Activated T-cell treated with anti-CD3 and anti-CD28 coated beads for 24 hours (primary cell): Measurements from ENCODE around the gene ANGPTL4.
"Not testable (repeated sequence)": the region's sequence is repeated elsewhere in the genome, so short reads cannot be mapped to it uniquely, and the experiment has no call there.

Experiments
- DNase-seq: peaks from one replicate; pipeline ENCODE4 v3.0.0-alpha.2; 2020; ENCODE audit warnings: low read depth

Gene ANGPTL4, protein sequence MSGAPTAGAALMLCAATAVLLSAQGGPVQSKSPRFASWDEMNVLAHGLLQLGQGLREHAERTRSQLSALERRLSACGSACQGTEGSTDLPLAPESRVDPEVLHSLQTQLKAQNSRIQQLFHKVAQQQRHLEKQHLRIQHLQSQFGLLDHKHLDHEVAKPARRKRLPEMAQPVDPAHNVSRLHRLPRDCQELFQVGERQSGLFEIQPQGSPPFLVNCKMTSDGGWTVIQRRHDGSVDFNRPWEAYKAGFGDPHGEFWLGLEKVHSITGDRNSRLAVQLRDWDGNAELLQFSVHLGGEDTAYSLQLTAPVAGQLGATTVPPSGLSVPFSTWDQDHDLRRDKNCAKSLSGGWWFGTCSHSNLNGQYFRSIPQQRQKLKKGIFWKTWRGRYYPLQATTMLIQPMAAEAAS

DNA sequence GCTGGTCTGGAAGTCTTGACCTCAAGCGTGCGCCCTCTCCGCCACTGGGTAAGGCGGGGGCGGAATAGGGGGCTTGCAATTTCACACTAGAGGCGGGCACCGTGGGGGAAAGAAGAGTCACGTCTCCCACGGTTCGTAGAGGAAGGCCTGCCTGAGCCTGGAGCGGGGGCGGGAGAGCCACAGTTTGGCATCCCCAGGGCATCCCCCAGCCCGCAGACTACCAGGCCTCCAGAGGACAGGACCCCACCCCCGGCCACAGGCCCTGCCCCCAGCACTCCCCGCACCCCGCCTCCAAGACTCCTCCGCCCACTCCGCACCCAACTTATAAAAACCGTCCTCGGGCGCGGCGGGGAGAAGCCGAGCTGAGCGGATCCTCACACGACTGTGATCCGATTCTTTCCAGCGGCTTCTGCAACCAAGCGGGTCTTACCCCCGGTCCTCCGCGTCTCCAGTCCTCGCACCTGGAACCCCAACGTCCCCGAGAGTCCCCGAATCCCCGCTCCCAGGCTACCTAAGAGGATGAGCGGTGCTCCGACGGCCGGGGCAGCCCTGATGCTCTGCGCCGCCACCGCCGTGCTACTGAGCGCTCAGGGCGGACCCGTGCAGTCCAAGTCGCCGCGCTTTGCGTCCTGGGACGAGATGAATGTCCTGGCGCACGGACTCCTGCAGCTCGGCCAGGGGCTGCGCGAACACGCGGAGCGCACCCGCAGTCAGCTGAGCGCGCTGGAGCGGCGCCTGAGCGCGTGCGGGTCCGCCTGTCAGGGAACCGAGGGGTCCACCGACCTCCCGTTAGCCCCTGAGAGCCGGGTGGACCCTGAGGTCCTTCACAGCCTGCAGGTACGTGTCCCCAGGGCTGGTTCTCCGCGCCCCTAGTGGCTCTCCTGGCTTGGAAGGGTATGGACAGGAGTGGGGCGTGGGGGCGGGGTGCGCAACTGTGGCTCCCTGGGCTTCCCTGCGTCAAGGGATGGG lies at the start of gene ANGPTL4:
Gene ANGPTL4, plus strand, starts transcription at position 353 of the 969 bp plus-strand sequence. Its CDS starts 167 bp downstream, at position 520.
- peak; percentile 32 for DNase-seq

DNA sequence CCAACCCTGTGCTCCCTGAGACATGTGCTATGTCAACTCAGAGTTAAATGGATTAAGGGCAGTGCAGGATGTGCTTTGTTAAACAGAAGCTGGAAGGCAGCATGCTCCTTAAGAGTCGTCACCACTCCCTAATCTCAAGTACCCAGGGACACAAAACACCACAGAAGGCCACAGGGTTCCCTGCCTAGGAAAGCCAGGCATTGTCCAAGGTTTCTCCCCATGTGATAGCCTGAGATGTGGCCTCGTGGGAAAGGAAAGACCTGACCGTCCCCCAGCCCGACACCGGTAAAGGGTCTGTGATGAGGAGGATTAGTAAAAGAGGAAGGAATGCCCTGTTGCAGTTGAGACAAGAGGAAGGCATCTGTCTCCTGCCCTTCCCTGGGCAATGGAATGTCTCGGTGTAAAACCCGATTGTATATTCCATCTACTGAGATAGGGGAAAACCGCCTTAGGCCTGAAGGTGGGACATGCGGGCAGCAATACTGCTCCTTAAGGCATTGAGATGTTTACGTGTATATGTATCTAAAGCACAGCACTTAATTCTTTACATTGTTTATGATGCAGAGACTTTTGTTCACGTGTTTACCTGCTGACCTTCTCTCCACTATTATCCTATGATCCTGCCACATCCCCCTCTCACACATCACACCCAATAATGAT lies 48.8 kb upstream of the ANGPTL4 start:
- DNase-seq: not testable (repeated sequence)

DNA sequence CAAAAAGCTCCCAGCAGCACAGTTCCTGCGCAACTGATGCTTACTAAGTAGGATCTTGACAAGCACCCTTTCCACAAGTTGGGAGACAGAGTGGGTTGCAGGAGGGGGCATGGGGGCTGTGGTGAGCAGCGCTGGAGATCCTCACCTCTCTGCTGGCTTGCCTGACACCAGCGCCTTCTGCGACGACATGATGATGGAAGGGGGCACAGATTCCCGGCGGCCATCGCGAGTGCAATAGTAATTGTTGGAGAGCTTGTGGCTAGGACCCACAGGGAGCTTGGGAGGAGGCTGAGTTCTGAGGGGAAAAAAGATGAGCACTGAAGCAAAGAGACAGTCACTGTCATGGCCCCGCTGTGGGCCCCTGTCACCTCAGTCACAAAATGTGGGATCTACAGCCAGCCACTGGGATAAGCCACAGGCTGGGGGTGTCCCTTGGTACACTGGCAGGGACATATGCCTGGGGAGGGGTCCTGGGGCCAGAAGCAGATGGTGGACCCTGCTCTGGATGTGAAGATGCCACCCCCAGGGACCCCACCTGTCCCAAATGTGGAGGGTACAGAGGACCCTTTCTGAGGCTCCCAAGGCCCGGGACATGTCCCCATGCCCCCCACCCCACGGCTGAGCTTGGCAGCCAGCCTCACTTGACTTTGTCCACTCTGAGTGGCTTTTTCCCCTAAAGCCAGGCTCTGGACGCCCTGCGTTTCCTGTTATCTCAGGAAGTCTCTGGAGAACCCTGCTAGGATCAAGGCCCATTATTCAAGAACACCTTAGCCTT lies 47.4 kb upstream of the ANGPTL4 start:
- no peak for DNase-seq

DNA sequence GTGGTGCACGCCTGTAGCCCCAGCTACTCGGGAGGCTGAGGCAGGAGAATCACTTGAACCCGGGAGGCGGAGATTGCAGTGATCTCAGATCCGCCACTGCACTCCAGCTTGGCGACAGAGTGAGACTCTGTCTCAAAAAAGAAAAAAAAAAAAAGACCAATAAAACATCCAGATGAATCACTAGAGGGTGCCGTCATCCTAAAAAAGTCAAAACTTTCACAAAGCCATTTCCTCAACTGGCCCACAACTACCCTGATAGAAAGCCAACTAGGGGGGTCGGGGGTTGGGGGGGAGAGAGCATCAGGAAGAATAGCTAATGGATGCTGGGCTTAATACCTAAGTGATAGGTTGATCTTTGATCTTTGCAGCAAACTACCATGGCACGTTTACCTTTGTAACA lies 45.1 kb upstream of the ANGPTL4 start:
- DNase-seq: not testable (repeated sequence)

DNA sequence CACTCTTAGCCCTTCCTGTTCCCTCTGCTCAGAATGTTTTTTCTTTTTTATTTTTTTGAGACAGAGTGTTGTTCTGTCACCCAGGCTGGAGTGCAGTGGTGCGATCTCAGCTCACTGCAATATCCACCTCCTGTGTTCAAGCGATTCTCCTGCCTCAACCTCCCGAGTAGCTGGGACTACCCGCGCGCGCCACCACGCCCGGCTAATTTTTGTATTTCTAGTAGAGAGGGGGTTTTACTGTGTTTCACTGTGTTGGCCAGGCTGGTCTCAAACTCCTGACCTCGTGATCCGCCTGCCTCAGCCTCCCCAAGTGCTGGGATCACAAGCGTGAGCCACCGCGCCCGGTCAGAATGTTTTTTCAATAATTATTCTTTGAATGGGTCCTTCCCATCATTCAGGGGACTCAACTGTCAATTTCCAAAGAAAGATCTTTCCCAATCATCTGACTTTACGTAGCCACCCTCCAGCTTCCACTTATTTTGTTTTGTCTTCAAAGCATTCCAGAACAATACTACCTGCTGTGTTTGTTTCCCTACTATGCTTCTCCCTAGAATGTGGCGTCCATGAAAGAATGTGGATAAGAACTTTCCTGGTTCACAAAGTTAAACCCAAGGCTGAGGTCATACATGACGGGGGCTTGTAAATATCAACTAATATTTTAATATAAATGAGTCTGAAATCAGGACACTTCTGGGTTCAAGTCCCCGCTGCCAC lies 44.0 kb upstream of the ANGPTL4 start:
- no peak for DNase-seq

DNA sequence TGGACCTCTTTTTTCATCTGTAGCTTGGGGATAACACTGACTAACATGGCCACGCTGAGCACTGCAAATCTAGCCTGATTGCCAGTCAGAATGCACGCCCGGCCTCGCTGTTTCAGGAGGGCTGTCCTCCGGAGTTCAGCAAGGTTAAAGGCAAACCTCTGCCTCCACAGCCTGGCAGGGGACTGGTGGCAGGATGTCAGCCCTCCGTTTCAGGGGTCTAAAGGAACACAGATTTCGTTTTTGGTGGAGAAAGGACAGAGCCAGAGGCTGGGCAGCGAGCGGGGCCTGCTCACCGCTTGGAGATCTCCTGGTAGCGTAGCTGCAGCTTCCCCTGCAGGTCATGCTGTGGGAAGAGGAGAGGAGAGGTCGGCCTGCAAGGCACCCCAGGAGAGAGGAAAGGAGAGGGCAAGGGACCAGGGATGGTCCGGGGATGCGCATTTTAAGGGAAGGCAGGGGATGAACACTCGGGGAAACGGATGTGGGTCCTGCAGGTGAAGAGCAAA lies 43.3 kb upstream of the ANGPTL4 start:
- no peak for DNase-seq

DNA sequence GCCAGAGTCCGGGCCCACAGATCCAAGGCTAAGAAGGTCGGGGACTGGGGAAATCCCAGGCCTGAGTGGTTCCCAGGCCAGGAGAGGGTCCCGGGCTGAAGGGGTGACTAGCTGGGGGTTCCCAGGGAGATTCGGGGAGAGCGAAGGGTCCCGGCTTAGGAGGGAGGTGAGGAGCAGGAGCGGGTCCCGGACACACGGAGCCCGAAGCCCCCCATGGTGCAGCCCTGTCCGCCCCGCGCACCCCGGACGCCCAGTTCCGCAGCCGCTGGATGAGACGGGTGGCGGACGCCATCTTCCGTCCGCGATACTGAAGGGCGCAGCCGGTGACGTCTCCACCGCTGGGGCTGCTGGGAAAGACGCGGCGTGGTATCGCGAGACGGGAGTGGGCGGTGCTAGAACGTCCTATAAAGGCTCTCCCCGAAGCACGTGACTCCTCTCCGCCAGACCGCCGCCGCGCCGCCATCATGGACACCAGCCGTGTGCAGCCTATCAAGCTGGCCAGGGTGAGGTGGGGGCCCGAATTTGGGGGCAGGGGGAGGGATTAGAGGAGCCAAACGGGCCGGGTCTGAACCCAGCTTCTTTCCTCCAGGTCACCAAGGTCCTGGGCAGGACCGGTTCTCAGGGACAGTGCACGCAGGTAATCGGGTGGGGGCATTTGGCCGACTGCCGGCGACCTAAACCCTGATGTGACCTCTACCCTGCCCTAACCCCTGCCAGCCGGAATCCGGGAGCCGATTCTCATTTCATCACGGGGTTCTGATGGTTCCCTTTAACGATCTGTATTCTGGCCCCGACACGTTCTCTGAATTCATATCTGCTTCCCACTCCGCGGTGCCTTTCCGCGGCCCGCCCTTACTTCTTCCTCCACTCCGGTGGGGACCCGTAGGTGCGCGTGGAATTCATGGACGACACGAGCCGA lies 42.6 kb upstream of the ANGPTL4 start, which contains the start of the genes NDUFA7 and RPS28:
Gene NDUFA7, minus strand, starts transcription at position 309 of the 919 bp plus-strand sequence. Its CDS starts 17 bp downstream, at position 292.
Gene RPS28, plus strand, starts transcription at position 430 of the 919 bp plus-strand sequence. Its CDS starts 35 bp downstream, at position 465.
- peak; percentile 95 for DNase-seq

DNA sequence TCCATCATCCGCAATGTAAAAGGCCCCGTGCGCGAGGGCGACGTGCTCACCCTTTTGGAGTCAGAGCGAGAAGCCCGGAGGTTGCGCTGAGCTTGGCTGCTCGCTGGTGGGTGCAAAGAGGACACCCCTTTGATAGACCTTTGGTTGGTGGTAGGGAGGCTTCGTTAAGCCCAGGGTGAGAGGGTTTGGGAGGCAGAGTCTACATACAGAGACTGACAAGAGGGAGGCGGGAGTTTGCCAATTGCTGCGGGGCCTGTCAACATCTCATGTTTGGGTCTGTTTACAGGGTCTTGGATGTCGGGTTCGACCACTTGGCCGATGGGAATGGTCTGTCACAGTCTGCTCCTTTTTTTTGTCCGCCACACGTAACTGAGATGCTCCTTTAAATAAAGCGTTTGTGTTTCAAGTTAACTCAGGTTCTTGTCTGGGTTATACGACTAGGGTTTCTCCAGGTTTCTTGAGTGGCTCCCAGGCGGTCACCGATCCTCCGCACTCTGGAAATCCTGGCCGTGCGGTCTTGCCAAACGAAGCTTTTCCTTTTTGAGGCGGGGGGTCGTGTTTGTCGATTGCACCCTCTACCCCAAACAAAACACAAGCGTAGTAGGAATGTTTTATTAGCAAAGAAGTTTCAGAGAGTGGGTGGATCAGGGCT lies 41.8 kb upstream of the ANGPTL4 start:
- DNase-seq: no peak

DNA sequence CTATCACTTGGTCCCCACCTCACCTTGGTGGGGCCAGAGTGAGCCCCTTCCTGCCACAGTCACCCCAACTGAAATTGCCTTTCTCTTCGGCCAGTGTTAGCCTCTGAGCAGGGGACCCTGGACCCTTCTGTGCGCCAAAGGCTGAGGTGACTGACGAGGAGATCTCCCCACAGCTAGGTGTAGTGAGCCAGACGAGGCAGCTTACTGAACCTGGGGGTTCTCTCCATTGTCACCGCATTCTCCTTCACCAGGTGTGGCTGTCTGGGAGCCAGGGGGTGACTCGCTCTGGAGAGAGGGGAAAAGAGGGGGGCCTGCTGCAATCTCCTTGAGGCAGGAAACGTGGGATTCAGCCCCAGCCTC lies 41.3 kb upstream of the ANGPTL4 start:
- no peak for DNase-seq

DNA sequence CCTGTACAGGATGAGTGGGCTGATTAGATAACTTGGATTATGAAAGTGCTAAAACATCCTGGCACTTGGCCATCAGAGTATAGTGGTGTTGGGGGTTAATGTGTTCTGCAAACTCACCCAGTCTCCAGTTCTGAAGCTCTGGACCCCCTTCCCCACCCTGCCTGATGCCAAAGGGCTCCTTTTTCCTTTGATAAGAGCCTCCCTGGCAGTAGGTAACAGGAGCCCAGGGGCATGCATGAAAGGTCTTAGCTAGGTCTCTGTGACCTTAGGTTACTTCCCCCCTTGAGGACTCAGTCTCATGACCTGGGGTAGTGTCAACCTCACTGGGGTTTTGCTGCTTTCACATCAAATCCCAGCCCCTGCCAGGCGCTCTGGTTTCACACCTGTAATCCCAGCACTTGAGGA lies 40.2 kb upstream of the ANGPTL4 start:
- DNase-seq: no peak

DNA sequence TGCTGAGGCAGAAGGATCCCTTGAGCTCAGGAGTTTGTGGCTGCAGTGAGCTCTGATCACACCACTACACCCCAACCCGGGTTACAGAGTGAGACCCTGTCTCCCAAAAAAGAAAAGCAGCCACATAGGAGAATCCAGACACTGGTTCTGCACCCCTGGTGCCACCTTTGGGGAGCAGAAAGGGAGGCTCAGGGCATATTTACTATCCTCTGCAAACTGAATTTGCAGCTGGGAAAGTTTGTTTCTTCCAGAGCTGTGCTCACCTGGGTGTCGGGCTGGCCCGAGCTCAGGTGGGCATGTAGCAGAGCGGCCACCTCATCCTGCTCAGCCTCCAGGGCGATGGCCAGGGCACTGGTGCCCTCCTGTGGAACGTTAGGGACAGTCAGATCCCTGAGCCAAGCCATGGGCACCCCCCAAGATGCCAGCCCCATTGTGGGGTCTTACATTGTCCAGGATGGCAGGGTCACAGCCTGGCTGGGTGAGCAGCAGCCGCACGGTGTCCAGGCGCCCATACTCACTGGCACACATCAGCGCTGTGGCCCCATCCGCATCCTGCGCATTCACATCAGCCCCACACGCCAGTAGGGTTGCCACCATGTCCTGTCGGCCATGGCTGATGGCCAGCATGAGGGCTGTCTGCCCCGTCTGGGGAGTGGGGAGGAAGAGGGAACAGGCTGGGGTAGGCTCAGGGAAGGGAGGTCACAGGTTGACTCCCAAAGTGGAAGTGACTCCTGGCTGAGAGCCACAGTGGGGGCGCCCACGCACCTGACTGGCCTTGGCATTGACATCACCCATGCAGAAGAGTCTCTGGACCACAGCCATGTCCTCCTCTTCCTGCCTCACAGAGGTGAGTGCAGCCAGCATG lies 39.5 kb upstream of the ANGPTL4 start:
- no peak for DNase-seq

DNA sequence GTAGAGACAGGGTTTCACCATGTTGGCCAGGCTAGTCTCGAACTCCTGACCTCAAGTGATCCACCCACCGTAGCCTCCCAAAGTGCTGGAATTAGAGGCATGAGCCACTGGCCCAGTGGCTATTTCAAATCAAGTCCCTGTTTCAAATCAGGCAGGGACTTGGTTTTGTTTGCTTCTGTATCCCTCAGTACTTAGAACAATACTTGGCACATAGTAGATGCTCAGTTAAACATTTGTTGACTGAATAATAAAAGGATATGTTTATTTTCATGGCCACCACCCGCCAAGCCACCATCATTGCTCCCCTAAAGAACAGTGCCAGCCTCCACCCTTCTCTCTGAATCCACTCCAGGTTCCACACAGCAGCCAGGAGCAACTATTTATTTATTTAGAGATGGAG lies 38.5 kb upstream of the ANGPTL4 start:
- no peak for DNase-seq

DNA sequence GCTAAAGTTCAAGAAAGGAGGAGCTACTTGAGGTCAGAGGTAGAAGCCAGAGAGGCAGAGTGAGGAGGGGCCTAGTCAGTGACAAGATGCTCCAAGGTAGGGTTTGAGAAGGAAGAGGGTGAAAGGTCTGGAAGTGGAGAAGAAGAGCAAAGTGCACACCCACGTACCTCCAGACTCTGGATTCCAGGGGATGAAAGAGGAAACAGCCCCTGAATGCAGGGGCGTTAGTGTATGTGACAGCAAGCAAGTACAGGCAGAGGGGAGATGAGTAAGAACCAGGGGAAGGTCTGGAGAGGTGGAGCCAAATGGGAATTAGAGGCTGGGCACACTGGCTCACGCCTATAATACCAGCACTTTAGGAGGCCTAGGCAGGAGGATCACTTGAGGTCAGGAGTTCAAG lies 34.0 kb upstream of the ANGPTL4 start:
- no peak for DNase-seq

DNA sequence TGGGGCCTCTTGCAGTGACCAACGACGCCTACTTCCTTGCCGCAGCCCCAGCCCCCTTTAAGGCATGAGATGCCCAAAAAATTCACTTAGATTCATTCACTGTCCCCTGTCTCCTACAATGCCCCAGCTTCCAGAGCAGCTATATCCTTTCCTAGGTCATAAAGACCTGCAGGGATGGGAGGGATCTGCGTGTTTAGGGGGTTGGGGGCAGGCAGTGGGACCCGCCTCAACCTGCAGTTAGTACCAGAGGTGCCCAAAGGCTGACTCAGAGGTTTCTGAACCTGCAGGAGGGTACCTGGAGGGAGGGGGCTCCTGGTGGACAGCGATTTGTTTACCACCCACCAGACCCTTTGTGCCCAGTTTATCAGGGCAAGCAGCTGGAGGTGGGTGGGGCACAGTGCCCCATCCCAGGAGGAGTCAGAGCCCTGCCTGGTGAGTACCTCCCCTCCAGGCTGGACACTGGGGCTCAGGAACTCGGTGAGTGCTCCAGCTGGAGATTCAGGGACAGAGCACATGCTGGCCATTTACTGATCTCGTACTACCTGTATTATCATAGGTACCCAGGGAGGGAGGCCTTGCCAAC lies 32.6 kb upstream of the ANGPTL4 start:
- DNase-seq: no peak

DNA sequence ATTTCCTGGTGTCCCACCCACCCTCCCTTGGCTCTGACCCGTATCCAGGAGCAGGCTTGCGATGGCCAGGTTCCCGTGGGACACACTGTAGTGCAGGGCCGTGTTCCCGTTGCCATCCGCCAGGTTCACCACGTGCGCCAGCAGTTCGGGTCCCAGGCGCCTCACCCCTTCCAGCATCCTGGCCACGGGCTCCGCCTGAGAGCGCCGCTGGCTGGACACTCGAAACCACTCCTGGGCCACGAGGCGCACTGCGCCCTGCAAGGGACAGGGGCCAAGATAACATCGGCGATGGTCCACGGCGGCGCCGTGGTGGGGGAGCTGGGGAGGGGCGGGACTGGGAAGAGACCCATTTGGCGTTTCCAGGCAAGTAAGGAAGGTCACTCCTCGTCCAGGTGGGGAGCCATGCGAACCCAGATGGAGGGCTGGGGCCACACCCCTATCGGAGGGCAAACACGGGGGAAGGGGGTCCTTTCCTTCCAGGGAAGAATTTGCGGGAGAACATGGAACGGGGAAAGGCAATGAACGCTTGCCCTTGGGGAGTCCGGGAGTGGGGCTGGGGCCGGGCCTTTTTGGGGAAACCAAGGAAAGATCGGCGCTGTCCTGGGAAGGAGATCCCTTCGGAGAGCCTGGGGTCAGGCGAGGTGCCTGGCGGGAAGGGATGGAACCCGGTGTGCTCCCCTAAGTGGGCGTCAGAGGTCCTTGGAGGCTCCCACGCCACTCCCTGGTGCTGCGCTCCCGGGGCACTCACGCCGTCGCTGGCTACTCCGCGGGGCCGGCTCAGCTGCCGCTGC lies 30.8 kb upstream of the ANGPTL4 start:
- no peak for DNase-seq

DNA sequence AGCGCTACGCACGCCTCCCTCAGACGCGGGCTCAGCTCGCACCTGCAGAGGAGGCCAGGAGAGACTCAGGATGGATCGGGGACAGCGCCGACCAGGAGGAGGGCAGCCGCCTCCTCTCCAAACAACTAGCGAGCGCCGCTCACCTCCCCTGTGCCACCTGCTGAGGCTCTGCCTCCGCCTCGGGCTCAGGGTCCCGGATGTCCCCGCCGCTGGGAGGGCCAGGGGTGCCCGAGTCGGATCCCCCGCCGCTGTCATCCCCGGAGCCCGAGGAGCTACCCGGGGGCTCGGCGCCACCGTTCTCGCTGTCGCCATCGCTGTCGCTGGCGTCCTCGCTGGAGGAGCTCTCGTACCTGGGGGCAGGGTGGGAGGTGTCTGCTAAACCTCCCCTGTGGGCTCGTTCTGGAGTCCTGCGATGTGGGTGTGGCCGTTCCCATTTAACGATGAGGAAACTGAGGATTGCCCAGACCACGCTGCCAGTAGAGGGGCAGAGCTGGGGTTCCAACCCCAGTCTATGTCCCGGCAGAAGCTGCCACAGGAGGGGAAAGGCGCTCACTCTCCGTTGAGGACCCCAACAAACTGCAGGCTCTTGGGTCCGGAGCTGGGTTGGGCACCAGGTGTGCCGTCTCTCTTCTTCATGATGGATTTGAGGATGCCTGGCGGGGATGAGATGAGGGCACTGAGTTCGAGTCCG lies 30.0 kb upstream of the ANGPTL4 start:
- DNase-seq: no peak
